Measurements from ENCODE around the gene LRBA.

Gene LRBA

GRCh38 chr4:150256841-150257730, 758.0 kb downstream of the LRBA start:
- no peak for DNase-seq

DNA sequence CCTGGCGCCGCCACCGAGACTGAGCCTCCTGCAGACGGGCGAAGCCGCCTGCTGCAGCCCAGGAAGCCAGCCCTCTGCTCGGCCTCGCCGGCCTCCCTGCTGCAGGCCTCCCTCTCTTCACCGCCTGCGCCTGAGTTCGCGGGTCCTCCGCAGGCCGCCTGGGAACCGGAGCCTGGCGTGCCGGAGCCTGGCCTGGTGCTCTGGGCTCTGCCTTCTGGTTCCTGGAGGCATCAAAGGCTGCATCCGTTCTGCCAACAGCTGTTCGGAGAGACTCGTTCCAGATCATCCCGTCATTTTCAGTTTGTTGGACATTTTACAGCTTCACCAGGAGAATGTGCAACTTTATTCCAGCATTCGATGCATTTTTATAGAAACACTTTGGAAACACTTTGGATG, 758.9 kb downstream of the LRBA start:
- no peak for DNase-seq

DNA sequence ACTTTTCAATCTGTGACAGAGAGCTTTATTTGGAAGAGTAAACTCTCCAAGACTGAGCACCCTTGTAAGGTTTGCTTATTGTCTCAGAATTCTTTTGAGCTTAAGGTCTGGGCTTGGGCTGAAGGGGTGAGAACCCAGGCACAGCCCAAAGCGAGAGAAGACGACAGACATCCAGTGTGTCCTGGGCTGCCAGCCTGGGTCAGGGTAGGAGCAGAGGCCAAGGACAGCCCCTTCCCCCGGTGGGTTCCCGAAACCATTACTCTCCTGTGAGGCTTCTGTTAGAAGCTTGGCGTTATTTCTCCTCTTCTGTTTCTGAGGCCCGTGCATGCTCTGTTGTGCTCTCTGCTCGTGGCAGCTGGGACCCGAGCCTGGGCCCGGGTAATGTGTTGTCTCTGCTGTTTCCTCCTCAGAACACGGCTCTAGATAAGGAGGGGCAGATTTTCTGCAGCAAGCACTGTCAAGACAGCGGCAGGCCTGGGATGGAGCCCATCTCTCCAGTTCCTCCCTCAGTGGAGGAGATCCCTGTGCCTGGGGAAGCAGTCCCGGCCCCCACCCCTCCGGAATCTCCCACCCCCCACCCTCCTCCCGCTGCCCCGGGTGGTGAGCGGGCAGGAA, 759.4 kb downstream of the LRBA start:
- no peak for DNase-seq

- no peak for DNase-seq
These were observed 761.0 kb downstream of the LRBA start for GRCh38 chr4:150253965-150254630.

GRCh38 chr4:150253416-150253815, 761.7 kb downstream of the LRBA start:
- DNase-seq = no peak

- no peak for DNase-seq
These were observed 762.3 kb downstream of the LRBA start for GRCh38 chr4:150252741-150253140.

- no peak for DNase-seq
These were observed 762.8 kb downstream of the LRBA start for GRCh38 chr4:150252306-150252705.

- no peak for DNase-seq
These were observed 763.3 kb downstream of the LRBA start for GRCh38 chr4:150251752-150252190.

- DNase-seq = no peak
These were observed 764.0 kb downstream of the LRBA start for GRCh38 chr4:150250998-150251651.

DNA sequence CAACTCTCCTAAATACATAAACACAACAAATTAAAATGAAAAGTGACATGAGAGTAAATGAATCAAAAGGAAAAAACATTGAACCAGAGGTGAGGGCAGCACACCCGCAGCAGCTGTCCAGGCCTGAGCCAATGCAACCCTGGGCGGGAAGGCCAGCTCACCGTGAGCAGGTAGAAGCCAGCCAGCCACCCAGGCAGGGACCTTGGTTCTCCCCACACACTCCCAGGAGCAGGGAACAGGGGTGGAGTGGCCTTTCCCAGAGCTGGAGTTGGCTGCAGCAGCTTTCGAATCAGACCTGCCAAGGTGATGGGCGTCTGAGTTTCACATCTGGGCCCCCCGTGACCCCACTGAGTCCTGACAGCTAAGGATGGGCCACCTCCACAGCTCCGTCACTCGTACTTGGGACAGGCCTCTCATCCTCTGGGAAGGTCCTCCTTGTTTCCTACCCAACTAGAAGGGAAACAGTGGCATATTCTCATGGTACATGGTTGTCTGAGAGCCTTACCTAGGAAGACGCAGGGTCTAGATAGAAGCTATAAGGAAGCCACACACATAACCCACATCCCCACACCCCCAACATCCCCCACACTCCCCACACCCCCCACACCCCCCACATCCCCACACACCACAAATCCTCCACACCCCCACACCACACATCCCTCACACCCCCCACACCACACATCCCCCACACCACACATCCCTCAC, 764.6 kb downstream of the LRBA start:
- no peak for DNase-seq

- DNase-seq = no peak
These were observed 766.9 kb downstream of the LRBA start for GRCh38 chr4:150248181-150248580.

DNA sequence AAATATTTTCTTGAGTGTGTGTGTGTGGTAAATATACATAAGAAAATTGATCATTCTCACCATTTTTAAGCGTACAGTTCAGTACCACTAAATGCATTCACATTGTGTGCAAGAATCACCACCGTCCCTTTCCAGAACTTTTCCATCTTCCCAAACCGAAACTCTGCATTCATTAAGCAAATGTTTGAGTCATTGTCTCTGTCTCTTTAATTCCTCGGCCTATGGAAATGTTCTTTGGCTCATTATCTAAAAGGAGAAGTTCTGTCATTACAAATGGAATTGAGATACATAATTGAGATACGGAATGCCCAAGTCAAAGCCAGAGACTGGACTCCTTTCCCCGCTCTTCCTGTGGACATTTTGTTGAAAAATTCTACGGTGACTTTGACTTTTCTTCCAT, 767.9 kb downstream of the LRBA start:
- no peak for DNase-seq

GRCh38 chr4:150244600-150244999, 770.5 kb downstream of the LRBA start:
- no peak for DNase-seq

DNA sequence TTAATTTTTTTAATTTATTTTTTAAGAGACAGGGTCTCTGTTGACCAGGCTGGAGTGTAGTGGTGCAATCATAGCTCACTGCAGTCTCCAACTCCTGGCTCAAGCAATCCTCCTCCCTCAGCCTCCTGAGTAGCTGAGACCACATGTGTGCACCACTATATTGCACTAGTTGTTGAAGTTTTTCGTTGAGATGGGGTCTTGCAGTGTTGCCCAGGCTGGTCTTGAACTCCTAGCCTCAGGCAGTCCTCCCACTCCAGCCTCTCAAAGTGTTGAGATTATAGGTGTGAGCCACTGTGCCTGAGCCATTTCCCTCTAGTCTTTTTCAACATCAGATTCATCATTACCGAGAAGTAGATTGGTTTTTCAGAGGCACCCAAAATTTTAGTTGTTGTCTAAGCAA, 771.2 kb downstream of the LRBA start:
- DNase-seq = no peak

GRCh38 chr4:150242820-150243458, 772.1 kb downstream of the LRBA start:
- no peak for DNase-seq

GRCh38 chr4:150240011-150240410, 775.1 kb downstream of the LRBA start:
- no peak for DNase-seq

GRCh38 chr4:150238591-150238990, 776.5 kb downstream of the LRBA start:
- no peak for DNase-seq

GRCh38 chr4:150237110-150237872, 777.8 kb downstream of the LRBA start:
- no peak for DNase-seq

- DNase-seq = no peak
These were observed 778.5 kb downstream of the LRBA start for GRCh38 chr4:150236626-150237025.

GRCh38 chr4:150235808-150236271, 779.2 kb downstream of the LRBA start:
- no peak for DNase-seq

GRCh38 chr4:150235317-150235716, 779.8 kb downstream of the LRBA start:
- no peak for DNase-seq

Data from CD4-positive, alpha-beta T cell treated with Interleukin-17A for 4 hours (primary cell).